Measurements from ENCODE around the gene MAPK8IP3.

- TF ChIP-seq, protein P1, sequence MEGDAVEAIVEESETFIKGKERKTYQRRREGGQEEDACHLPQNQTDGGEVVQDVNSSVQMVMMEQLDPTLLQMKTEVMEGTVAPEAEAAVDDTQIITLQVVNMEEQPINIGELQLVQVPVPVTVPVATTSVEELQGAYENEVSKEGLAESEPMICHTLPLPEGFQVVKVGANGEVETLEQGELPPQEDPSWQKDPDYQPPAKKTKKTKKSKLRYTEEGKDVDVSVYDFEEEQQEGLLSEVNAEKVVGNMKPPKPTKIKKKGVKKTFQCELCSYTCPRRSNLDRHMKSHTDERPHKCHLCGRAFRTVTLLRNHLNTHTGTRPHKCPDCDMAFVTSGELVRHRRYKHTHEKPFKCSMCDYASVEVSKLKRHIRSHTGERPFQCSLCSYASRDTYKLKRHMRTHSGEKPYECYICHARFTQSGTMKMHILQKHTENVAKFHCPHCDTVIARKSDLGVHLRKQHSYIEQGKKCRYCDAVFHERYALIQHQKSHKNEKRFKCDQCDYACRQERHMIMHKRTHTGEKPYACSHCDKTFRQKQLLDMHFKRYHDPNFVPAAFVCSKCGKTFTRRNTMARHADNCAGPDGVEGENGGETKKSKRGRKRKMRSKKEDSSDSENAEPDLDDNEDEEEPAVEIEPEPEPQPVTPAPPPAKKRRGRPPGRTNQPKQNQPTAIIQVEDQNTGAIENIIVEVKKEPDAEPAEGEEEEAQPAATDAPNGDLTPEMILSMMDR (conservative IDR thresholded peaks at IDR 0.05; ENCODE audit: low read length), result no peak
- TF ChIP-seq EZH2phosphoT487 (IDR thresholded peaks at IDR 0.05; ENCODE audit: borderline replicate concordance), result no peak
Observed at GRCh38 chr16:1729026-1729425, 23.0 kb downstream of the MAPK8IP3 start.

All from Loucy (cell line).